ENCODE measurements around the gene HRH1. TPM values are rescaled to one million over a fixed set of nuclear protein-coding genes. Genes with fewer than 3 reads are reported as not detected.

The HRH1 gene
- total RNA-seq, 1 donor from 2014 or later = 0.90 TPM

DNA sequence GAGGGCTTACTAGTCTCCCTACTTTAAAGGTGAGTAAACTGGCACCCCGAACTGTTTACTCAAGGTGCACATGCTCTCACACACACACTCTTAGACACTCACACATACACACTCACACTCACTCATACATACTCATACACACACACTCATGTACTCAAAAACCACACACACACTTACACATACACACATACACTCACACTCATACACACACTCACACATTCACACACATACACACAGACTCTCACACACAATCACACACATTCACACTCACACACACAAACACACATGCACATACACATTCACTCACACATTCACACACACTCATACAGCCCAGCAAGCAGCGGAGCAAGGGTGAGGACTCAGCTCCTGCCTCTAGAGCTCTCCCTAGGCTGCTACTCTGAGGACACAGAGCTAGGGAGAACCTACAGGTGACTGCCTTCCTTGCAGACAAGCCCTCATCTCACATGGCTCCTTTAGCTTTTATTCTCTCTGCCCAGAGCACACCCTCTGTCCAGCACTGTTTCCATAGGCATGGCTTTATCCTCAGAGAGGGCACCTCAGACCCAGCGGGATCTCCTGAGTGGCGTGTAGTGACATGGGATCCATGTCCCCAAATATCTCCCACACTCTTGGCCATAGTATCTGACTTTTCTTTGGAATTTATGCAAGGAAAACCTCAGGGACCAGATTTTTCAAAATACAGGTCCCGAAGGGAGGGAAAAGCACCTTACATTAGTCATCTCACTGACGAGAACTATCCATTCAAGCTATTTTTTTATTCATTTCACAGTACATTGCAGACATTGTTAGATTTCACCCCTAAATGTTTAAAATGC is 91.8 kb downstream of the HRH1 start:
- no peak overlapping the region for H3K27ac Mint-ChIP-seq (ENCODE audit: unreplicated experiment)
- peaks cover 3% of the 10 kb centered on the region for H3K4me1 Mint-ChIP-seq (ENCODE audit: unreplicated experiment)
- no peak overlapping the region for H3K4me3 Mint-ChIP-seq (ENCODE audit: unreplicated experiment)
- no peaks in the 10 kb centered on the region for H3K9me3 Mint-ChIP-seq (ENCODE audit: unreplicated experiment)
- DNase-seq (ENCODE audit: low spot score) = no peak
- H3K36me3 Mint-ChIP-seq (ENCODE audit: low read depth, unreplicated experiment) = no peaks in the 10 kb centered on the region
- no peaks in the 10 kb centered on the region for H3K27me3 Mint-ChIP-seq (ENCODE audit: unreplicated experiment)
- TF ChIP-seq, protein P1, sequence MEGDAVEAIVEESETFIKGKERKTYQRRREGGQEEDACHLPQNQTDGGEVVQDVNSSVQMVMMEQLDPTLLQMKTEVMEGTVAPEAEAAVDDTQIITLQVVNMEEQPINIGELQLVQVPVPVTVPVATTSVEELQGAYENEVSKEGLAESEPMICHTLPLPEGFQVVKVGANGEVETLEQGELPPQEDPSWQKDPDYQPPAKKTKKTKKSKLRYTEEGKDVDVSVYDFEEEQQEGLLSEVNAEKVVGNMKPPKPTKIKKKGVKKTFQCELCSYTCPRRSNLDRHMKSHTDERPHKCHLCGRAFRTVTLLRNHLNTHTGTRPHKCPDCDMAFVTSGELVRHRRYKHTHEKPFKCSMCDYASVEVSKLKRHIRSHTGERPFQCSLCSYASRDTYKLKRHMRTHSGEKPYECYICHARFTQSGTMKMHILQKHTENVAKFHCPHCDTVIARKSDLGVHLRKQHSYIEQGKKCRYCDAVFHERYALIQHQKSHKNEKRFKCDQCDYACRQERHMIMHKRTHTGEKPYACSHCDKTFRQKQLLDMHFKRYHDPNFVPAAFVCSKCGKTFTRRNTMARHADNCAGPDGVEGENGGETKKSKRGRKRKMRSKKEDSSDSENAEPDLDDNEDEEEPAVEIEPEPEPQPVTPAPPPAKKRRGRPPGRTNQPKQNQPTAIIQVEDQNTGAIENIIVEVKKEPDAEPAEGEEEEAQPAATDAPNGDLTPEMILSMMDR (IDR thresholded peaks at IDR 0.05; ENCODE audit: unreplicated experiment) = no peak

DNA sequence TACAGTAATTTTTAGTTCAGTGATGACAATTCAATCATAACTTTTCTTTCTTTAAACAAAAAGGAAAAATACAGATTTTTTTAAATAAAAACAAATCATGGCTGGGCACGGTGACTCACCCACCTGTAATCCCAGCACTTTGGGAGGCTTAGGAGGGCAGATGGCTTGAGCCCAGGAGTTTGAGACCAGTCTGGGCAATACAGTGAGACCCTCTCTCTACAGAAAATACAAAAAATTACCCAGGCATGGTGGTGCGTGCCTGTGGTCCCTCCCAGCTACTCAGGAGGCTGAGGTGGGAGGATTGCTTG is 92.3 kb downstream of the HRH1 start:
- Mint-ChIP-seq H3K27me3 (ENCODE audit: unreplicated experiment) (no peaks in the 10 kb centered on the region), H3K4me3 (ENCODE audit: unreplicated experiment) (no peak overlapping the region), H3K36me3 (ENCODE audit: low read depth, unreplicated experiment) (no peaks in the 10 kb centered on the region), H3K27ac (ENCODE audit: unreplicated experiment) (no peak overlapping the region), H3K9me3 (ENCODE audit: unreplicated experiment) (no peaks in the 10 kb centered on the region), H3K4me1 (ENCODE audit: unreplicated experiment) (peaks cover 3% of the 10 kb centered on the region)
- DNase-seq (ENCODE audit: low spot score) = no peak
- TF ChIP-seq, protein P1 (IDR thresholded peaks at IDR 0.05; ENCODE audit: unreplicated experiment) = no peak

GRCh38 chr3:11247362-11247761 is 93.1 kb downstream of the HRH1 start:
- no peak for DNase-seq (ENCODE audit: low spot score)
- Mint-ChIP-seq H3K4me3 (ENCODE audit: unreplicated experiment) (no peak overlapping the region), H3K27ac (ENCODE audit: unreplicated experiment) (no peak overlapping the region), H3K27me3 (ENCODE audit: unreplicated experiment) (no peaks in the 10 kb centered on the region), H3K9me3 (ENCODE audit: unreplicated experiment) (no peaks in the 10 kb centered on the region), H3K4me1 (ENCODE audit: unreplicated experiment) (peaks cover 3% of the 10 kb centered on the region), H3K36me3 (ENCODE audit: low read depth, unreplicated experiment) (no peaks in the 10 kb centered on the region)
- TF ChIP-seq, protein P1 (IDR thresholded peaks at IDR 0.05; ENCODE audit: unreplicated experiment) = no peak

DNA sequence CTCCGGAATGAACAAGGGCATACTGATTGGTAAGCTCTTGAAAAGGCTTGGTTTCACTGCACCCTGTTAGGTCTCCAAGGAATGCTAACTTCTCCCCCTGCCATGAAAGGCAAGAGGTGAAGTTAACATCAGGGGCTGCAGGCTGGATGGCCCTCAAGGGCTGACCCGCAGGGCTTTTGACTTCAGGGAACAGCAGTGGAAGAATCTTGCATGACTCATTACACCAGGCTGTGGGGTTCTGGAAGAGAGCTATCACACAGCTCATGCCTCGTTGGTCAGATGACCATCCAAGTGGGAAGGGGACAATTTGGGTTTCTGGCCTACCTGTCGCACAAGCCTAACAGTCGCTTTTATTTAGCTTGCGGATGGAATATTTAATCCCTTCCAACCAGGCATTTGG is 94.3 kb downstream of the HRH1 start:
- no peak overlapping the region for H3K27ac Mint-ChIP-seq (ENCODE audit: unreplicated experiment)

More for the DNA sequence above, 94.3 kb downstream of the HRH1 start:
- no peaks in the 10 kb centered on the region for H3K27me3 Mint-ChIP-seq (ENCODE audit: unreplicated experiment)
- H3K4me1 Mint-ChIP-seq (ENCODE audit: unreplicated experiment) = peaks cover 3% of the 10 kb centered on the region
- no peak overlapping the region for H3K4me3 Mint-ChIP-seq (ENCODE audit: unreplicated experiment)
- DNase-seq (ENCODE audit: low spot score) = no peak
- H3K9me3 Mint-ChIP-seq (ENCODE audit: unreplicated experiment) = no peaks in the 10 kb centered on the region
- TF ChIP-seq, protein P1 (IDR thresholded peaks at IDR 0.05; ENCODE audit: unreplicated experiment) = no peak
- no peaks in the 10 kb centered on the region for H3K36me3 Mint-ChIP-seq (ENCODE audit: low read depth, unreplicated experiment)

All from endothelial cell (in vitro differentiated cells).